ENCODE data around the gene LNP1. TPM values are rescaled to one million over a fixed set of nuclear protein-coding genes. Genes with fewer than 3 reads are reported as not detected.
A peak's percentile ranks its signal among the peaks of the same experiment; 100 is the strongest.

Gene LNP1
- total RNA-seq, 4 donors from 2014 or later: 1.1 to 3.7 (median 1.9) TPM

GRCh38 chr3:100463002-100463401 is 61.7 kb downstream of the LNP1 start:
- ATAC-seq (peak; percentile 73 to 83), DNase-seq (no peak)
- H3K4me3 ChIP-seq: no peak overlapping the region
- no peak overlapping the region for H3K27ac ChIP-seq
- no peaks in the 10 kb centered on the region for H3K4me1 ChIP-seq
- TF ChIP-seq POLR2A (IDR thresholded peaks at IDR 0.05) (no peak), CTCF (IDR thresholded peaks at IDR 0.05 in 4 of 5, conservative IDR thresholded peaks at IDR 0.05 in 1 of 5) (peak; percentile 26 to 65 (median 54))
- intact Hi-C loops (cut with DNase I; ENCODE audit: low total_unique reads): loop anchor here (1.0 kb wide), 1 partner anchor 127 kb away; no protein-coding TSS in a partner anchor
- no peaks in the 10 kb centered on the region for H3K9me3 ChIP-seq
- in situ Hi-C loops (cut with MboI; ENCODE audit: low sequenced_read_pairs in 4 of 4): loop anchor here (5.0 kb wide), 2 partner anchors 124 to 129 kb away; no protein-coding TSS in a partner anchor
- H3K27me3 ChIP-seq: no peaks in the 10 kb centered on the region
- no peaks in the 10 kb centered on the region for H3K36me3 ChIP-seq

DNA sequence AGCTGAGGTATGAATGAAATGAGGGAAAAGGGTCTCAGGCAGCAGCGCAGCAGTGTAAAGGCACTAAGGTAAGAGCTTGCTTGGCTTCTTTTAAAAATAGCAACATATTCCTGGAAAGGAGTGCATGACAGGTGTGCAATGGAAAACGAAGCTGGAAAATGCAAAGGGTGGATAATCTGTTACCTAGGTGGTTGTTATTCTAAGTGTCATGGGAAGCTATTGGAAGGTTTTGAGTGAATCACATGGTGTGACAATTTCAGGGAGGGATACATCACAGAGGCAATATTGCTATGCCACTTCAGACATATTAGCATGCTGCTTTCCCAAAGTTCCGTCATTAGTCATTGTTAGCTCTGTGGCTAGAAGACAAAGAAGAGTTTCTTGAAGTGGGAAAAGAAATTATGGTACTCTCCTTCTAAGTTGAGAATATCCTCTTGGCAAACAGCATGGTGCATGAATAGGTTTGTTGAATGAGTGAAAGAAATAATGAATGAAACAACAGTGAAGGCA is 62.4 kb downstream of the LNP1 start:
- Histone ChIP-seq H3K27me3 (no peaks in the 10 kb centered on the region), H3K4me3 (no peak overlapping the region), H3K4me1 (no peaks in the 10 kb centered on the region), H3K36me3 (no peaks in the 10 kb centered on the region), H3K9me3 (no peaks in the 10 kb centered on the region), H3K27ac (no peak overlapping the region)
- DNase-seq: no peak
- TF ChIP-seq POLR2A (IDR thresholded peaks at IDR 0.05): no peak
- TF ChIP-seq CTCF (IDR thresholded peaks at IDR 0.05 in 4 of 5, conservative IDR thresholded peaks at IDR 0.05 in 1 of 5): no peak
- in situ Hi-C loops (cut with MboI; ENCODE audit: low sequenced_read_pairs in 4 of 4): loop anchor here (5.0 kb wide), 2 partner anchors 124 to 129 kb away; no protein-coding TSS in a partner anchor
- ATAC-seq: no peak
- intact Hi-C loops (cut with DNase I; ENCODE audit: low total_unique reads): loop anchor here (1.0 kb wide), 1 partner anchor 127 kb away; no protein-coding TSS in a partner anchor

GRCh38 chr3:100465892-100466777 is 64.8 kb downstream of the LNP1 start:
- Histone ChIP-seq H3K4me3 (no peak overlapping the region), H3K27me3 (no peaks in the 10 kb centered on the region), H3K9me3 (no peaks in the 10 kb centered on the region), H3K27ac (no peak overlapping the region), H3K4me1 (no peaks in the 10 kb centered on the region), H3K36me3 (no peaks in the 10 kb centered on the region)
- intact Hi-C loops (cut with DNase I; ENCODE audit: low total_unique reads) (no loop called here), in situ Hi-C loops (cut with MboI; ENCODE audit: low sequenced_read_pairs in 4 of 4) (no loop called here)
- TF ChIP-seq POLR2A (IDR thresholded peaks at IDR 0.05) (no peak), CTCF (IDR thresholded peaks at IDR 0.05 in 4 of 5, conservative IDR thresholded peaks at IDR 0.05 in 1 of 5) (no peak)
- DNase-seq (no peak), ATAC-seq (no peak)

DNA sequence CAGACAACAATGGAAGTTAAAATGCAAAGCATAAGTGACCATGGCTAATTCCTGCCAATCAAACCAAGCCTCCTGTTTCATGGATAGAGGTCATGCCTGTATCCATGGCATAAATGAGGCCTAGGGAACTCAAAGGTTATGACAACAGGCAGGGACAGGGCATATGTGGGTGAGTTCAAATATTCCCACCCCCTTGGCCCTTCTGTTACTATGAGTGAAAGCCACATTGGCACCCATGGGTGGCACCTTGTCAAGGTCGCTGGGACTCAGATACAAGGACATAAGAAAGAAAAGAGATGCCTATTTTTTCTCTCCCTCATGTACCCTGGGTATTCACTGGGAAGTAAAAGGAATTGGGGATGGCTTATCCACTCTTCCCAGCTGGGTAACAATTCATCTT is 65.8 kb downstream of the LNP1 start:
- intact Hi-C loops (cut with DNase I; ENCODE audit: low total_unique reads) (no loop called here), in situ Hi-C loops (cut with MboI; ENCODE audit: low sequenced_read_pairs in 4 of 4) (no loop called here)
- Histone ChIP-seq H3K9me3 (no peaks in the 10 kb centered on the region), H3K27ac (no peak overlapping the region), H3K4me3 (no peak overlapping the region), H3K4me1 (no peaks in the 10 kb centered on the region), H3K36me3 (no peaks in the 10 kb centered on the region), H3K27me3 (no peaks in the 10 kb centered on the region)
- DNase-seq: no peak
- no peak for ATAC-seq
- TF ChIP-seq POLR2A (IDR thresholded peaks at IDR 0.05) (no peak), CTCF (IDR thresholded peaks at IDR 0.05 in 4 of 5, conservative IDR thresholded peaks at IDR 0.05 in 1 of 5) (no peak)
